Measurements from ENCODE around the gene INSC. TPM values are rescaled to one million over a fixed set of nuclear protein-coding genes. Genes with fewer than 3 reads are reported as not detected.

Gene INSC
- total and polyA plus RNA-seq, 2 of the 8 experiments (the other 6 are each of a cell fraction or from before 2014, with no cell fraction given): 0.58 to 0.59 TPM

GRCh38 chr11:15289723-15290122 is 175.0 kb downstream of the INSC start:
- no peak overlapping the region for H3K56ac ChIP-seq (replicated peaks; ENCODE audit: insufficient read length, low read depth, low read length)
- FAIRE-seq: no peak

More at GRCh38 chr11:15289723-15290122, 175.0 kb downstream of the INSC start:
- Histone ChIP-seq H3K36me3 (ENCODE audit: control insufficient read depth in 2 of 4, insufficient read depth in 4 of 4, low read length in 3 of 4) (no peaks in the 10 kb centered on the region), H4K20me1 (replicated peaks in 1 of 2; ENCODE audit: control insufficient read depth in 1 of 2, insufficient read depth in 2 of 2, low read length in 2 of 2) (no peaks in the 10 kb centered on the region), H3K4ac (replicated peaks; ENCODE audit: insufficient read length, low read depth, low read length) (no peak overlapping the region), H2BK5ac (ENCODE audit: low read depth, low read length) (no peak overlapping the region), H3K4me1 (replicated peaks in 1 of 4; ENCODE audit: control insufficient read depth in 3 of 4, insufficient read depth in 4 of 4, low read length in 3 of 4) (peaks cover 0 to 2% (median 0%) of the 10 kb centered on the region in 4 experiments; a peak in 2 of 7 replicates), H3K79me1 (ENCODE audit: low read depth, low read length) (no peaks in the 10 kb centered on the region), H3K14ac (ENCODE audit: insufficient read length) (no peak overlapping the region), H3K4me3 (ENCODE audit: extremely low read depth in 1 of 4, insufficient read depth in 2 of 4, low read depth in 3 of 4, low read length in 4 of 4) (no peak overlapping the region), H3K27me3 (replicated peaks in 1 of 4; ENCODE audit: control insufficient read depth in 3 of 4, extremely low read depth in 1 of 4, insufficient read depth in 3 of 4, low read length in 3 of 4) (no peaks in the 10 kb centered on the region), H3K9ac (replicated peaks in 1 of 4; ENCODE audit: extremely low read depth in 1 of 4, low read depth in 3 of 4, low read length in 3 of 4) (no peak overlapping the region), H3K79me2 (ENCODE audit: control insufficient read depth in 1 of 2, insufficient read depth in 2 of 2, low read length in 2 of 2) (no peaks in the 10 kb centered on the region), H3K27ac (ENCODE audit: low read depth, low read length) (no peak overlapping the region), H3K23me2 (ENCODE audit: low read depth, low read length) (no peaks in the 10 kb centered on the region), H4K91ac (replicated peaks; ENCODE audit: insufficient read length, low read length) (no peak overlapping the region), H2BK120ac (replicated peaks; ENCODE audit: low read depth, low read length) (no peak overlapping the region), H2BK12ac (ENCODE audit: low read depth, low read length) (no peak overlapping the region), H3K23ac (ENCODE audit: insufficient read length) (no peak overlapping the region), H2AFZ (ENCODE audit: low read length) (no peak overlapping the region), H3K4me2 (ENCODE audit: insufficient read depth in 1 of 2, low read depth in 2 of 2, low read length in 2 of 2) (no peak overlapping the region), H4K5ac (ENCODE audit: insufficient read length, low read depth, low read length) (no peak overlapping the region), H2BK15ac (ENCODE audit: low read length) (no peak overlapping the region), H3K9me3 (ENCODE audit: insufficient read depth in 2 of 2, low read depth in 1 of 2, low read length in 1 of 2) (no peaks in the 10 kb centered on the region), H2AK5ac (ENCODE audit: low read depth, low read length) (no peak overlapping the region), H3K18ac (ENCODE audit: extremely low read depth, low read length) (no peak overlapping the region), H2BK20ac (ENCODE audit: low read length) (no peak overlapping the region), H4K8ac (ENCODE audit: extremely low read depth, insufficient read depth, low read length) (no peak overlapping the region)
- DNase-seq (ENCODE audit: low read depth in 1 of 2, low spot score in 2 of 2): no peak
- CTCF ChIA-PET (ENCODE audit: partially characterized antibody): no interaction called here
- TF ChIP-seq SAP30 (IDR thresholded peaks at IDR 0.05; ENCODE audit: insufficient read depth, insufficient replicate concordance, low read length) (no peak), POLR2A (IDR thresholded peaks at IDR 0.05; ENCODE audit: control extremely low read depth in 1 of 2, low read depth in 2 of 2, low read length in 2 of 2) (no peak)
- 92% methylated on average over 5 of the region's 5 CpGs; no CpG with 5 or more reads in 1 of the 2 experiments for WGBS, 2 experiments (ENCODE audit: extremely low coverage in 1 of 2, insufficient coverage in 1 of 2, insufficient read length in 1 of 2, insufficient replicate concordance in 2 of 2, low coverage in 1 of 2, low lambda C conversion rate in 2 of 2, missing lambda C conversion rate in 1 of 2)
- POLR2A ChIA-PET (ENCODE audit: partially characterized antibody): no interaction called here
